ENCODE data around the gene RELN.
"Not testable (repeated sequence)": the region's sequence is repeated elsewhere in the genome, so short reads cannot be mapped to it uniquely, and the experiment has no call there.

Gene RELN

GRCh38 chr7:103843689-103844480, 145.6 kb downstream of the RELN start:
- no peak overlapping the region for H3K4me3 ChIP-seq (ENCODE audit: low read length)
- no peak for TF ChIP-seq ZNF274 (IDR thresholded peaks at IDR 0.05; ENCODE audit: low read depth, low read length)

- no peak for TF ChIP-seq ZNF274 (IDR thresholded peaks at IDR 0.05; ENCODE audit: low read depth, low read length)
- H3K4me3 ChIP-seq (ENCODE audit: low read length), result no peak overlapping the region
These were observed 156.1 kb downstream of the RELN start for GRCh38 chr7:103833401-103833800.

- H3K4me3 ChIP-seq (ENCODE audit: low read length), result no peak overlapping the region
- TF ChIP-seq ZNF274 (IDR thresholded peaks at IDR 0.05; ENCODE audit: low read depth, low read length), result no peak
These were observed 157.0 kb downstream of the RELN start for GRCh38 chr7:103832438-103832837.

GRCh38 chr7:103824251-103824650, 165.2 kb downstream of the RELN start:
- H3K4me3 ChIP-seq (ENCODE audit: low read length), result no peak overlapping the region
- no peak for TF ChIP-seq ZNF274 (IDR thresholded peaks at IDR 0.05; ENCODE audit: low read depth, low read length)

- no peak overlapping the region for H3K4me3 ChIP-seq (ENCODE audit: low read length)
- TF ChIP-seq ZNF274 (IDR thresholded peaks at IDR 0.05; ENCODE audit: low read depth, low read length), result no peak
These were observed 166.4 kb downstream of the RELN start for GRCh38 chr7:103823084-103823483.

GRCh38 chr7:103821092-103821491, 168.4 kb downstream of the RELN start:
- H3K4me3 ChIP-seq (ENCODE audit: low read length), result no peak overlapping the region
- TF ChIP-seq ZNF274 (IDR thresholded peaks at IDR 0.05; ENCODE audit: low read depth, low read length), result no peak

GRCh38 chr7:103815972-103816371, 173.5 kb downstream of the RELN start:
- not testable (repeated sequence) for H3K4me3 ChIP-seq (ENCODE audit: low read length)

- no peak overlapping the region for H3K4me3 ChIP-seq (ENCODE audit: low read length)
- no peak for TF ChIP-seq ZNF274 (IDR thresholded peaks at IDR 0.05; ENCODE audit: low read depth, low read length)
These were observed 175.5 kb downstream of the RELN start for GRCh38 chr7:103813970-103814369.

GRCh38 chr7:103811997-103812396, 177.5 kb downstream of the RELN start:
- H3K4me3 ChIP-seq (ENCODE audit: low read length), result no peak overlapping the region
- no peak for TF ChIP-seq ZNF274 (IDR thresholded peaks at IDR 0.05; ENCODE audit: low read depth, low read length)

- TF ChIP-seq ZNF274 (IDR thresholded peaks at IDR 0.05; ENCODE audit: low read depth, low read length), result no peak
- H3K4me3 ChIP-seq (ENCODE audit: low read length), result no peak overlapping the region
These were observed 178.2 kb downstream of the RELN start for GRCh38 chr7:103811290-103811689.

GRCh38 chr7:103810112-103810744, 179.2 kb downstream of the RELN start:
- no peak for TF ChIP-seq ZNF274 (IDR thresholded peaks at IDR 0.05; ENCODE audit: low read depth, low read length)
- no peak overlapping the region for H3K4me3 ChIP-seq (ENCODE audit: low read length)

- H3K4me3 ChIP-seq (ENCODE audit: low read length), result no peak overlapping the region
- TF ChIP-seq ZNF274 (IDR thresholded peaks at IDR 0.05; ENCODE audit: low read depth, low read length), result no peak
These were observed 180.0 kb downstream of the RELN start for GRCh38 chr7:103809229-103809994.

- TF ChIP-seq ZNF274 (IDR thresholded peaks at IDR 0.05; ENCODE audit: low read depth, low read length), result no peak
- H3K4me3 ChIP-seq (ENCODE audit: low read length), result no peak overlapping the region
These were observed 184.1 kb downstream of the RELN start for GRCh38 chr7:103805346-103805745.

GRCh38 chr7:103803631-103804030, 185.8 kb downstream of the RELN start:
- no peak overlapping the region for H3K4me3 ChIP-seq (ENCODE audit: low read length)
- TF ChIP-seq ZNF274 (IDR thresholded peaks at IDR 0.05; ENCODE audit: low read depth, low read length), result no peak

GRCh38 chr7:103799298-103799697, 190.2 kb downstream of the RELN start:
- no peak for TF ChIP-seq ZNF274 (IDR thresholded peaks at IDR 0.05; ENCODE audit: low read depth, low read length)

More at GRCh38 chr7:103799298-103799697, 190.2 kb downstream of the RELN start:
- H3K4me3 ChIP-seq (ENCODE audit: low read length), result no peak overlapping the region
